ENCODE results near the gene PRSS38.
A peak's percentile ranks its signal among the peaks of the same experiment; 100 is the strongest.

The PRSS38 gene

GRCh38 chr1:227779021-227779441 is 36.4 kb upstream of the PRSS38 start:
- DNase-seq (ENCODE audit: low spot score): no peak

- DNase-seq (ENCODE audit: low spot score): no peak
Observed at GRCh38 chr1:227779685-227780084, 35.8 kb upstream of the PRSS38 start.

- DNase-seq (ENCODE audit: low spot score): no peak
Observed at GRCh38 chr1:227780101-227781044, 35.1 kb upstream of the PRSS38 start.

GRCh38 chr1:227781314-227781930 is 34.1 kb upstream of the PRSS38 start:
- no peak for DNase-seq (ENCODE audit: low spot score)

- no peak for DNase-seq (ENCODE audit: low spot score)
Observed at GRCh38 chr1:227782226-227782625, 33.2 kb upstream of the PRSS38 start.

- DNase-seq (ENCODE audit: low spot score): no peak
Observed at GRCh38 chr1:227785094-227785804, 30.2 kb upstream of the PRSS38 start.

GRCh38 chr1:227785805-227786671 is 29.4 kb upstream of the PRSS38 start:
- no peak for DNase-seq (ENCODE audit: low spot score)

GRCh38 chr1:227786673-227787512 is 28.6 kb upstream of the PRSS38 start:
- no peak for DNase-seq (ENCODE audit: low spot score)

GRCh38 chr1:227787513-227788270 is 27.8 kb upstream of the PRSS38 start:
- peak; percentile 97 for DNase-seq (ENCODE audit: low spot score)

- no peak for DNase-seq (ENCODE audit: low spot score)
Observed at GRCh38 chr1:227788271-227789083, 27.0 kb upstream of the PRSS38 start.

GRCh38 chr1:227789084-227790033 is 26.1 kb upstream of the PRSS38 start:
- DNase-seq (ENCODE audit: low spot score): no peak

GRCh38 chr1:227790034-227790400 is 25.5 kb upstream of the PRSS38 start:
- DNase-seq (ENCODE audit: low spot score): no peak

- DNase-seq (ENCODE audit: low spot score): no peak
Observed at GRCh38 chr1:227790868-227791267, 24.6 kb upstream of the PRSS38 start.

GRCh38 chr1:227791425-227792143 is 23.9 kb upstream of the PRSS38 start:
- no peak for DNase-seq (ENCODE audit: low spot score)

- DNase-seq (ENCODE audit: low spot score): no peak
Observed at GRCh38 chr1:227792216-227793078, 23.0 kb upstream of the PRSS38 start.
